Central memory CD4-positive, alpha-beta T cell (primary cell): ENCODE data around the gene TMEM178A.
"Not testable (repeated sequence)": the region's sequence is repeated elsewhere in the genome, so short reads cannot be mapped to it uniquely, and the experiment has no call there.

Experiments
- DNase-seq: peaks from one replicate; pipeline ENCODE4 v3.0.0; 2022

Gene TMEM178A

GRCh38 chr2:39717067-39717466 is 51.4 kb downstream of the TMEM178A start:
- no peak for DNase-seq

GRCh38 chr2:39718483-39718882 is 52.8 kb downstream of the TMEM178A start:
- no peak for DNase-seq

GRCh38 chr2:39719317-39719716 is 53.6 kb downstream of the TMEM178A start:
- no peak for DNase-seq

GRCh38 chr2:39720970-39721369 is 55.3 kb downstream of the TMEM178A start:
- DNase-seq, result no peak

- DNase-seq, result no peak
These were observed 57.8 kb downstream of the TMEM178A start for GRCh38 chr2:39723497-39723896.

GRCh38 chr2:39723946-39724827 is 58.5 kb downstream of the TMEM178A start:
- DNase-seq, result no peak

GRCh38 chr2:39724828-39725144 is 59.1 kb downstream of the TMEM178A start:
- no peak for DNase-seq

GRCh38 chr2:39725401-39725800 is 59.7 kb downstream of the TMEM178A start:
- DNase-seq, result no peak

- not testable (repeated sequence) for DNase-seq
These were observed 62.4 kb downstream of the TMEM178A start for GRCh38 chr2:39728085-39728484.

GRCh38 chr2:39728941-39729351 is 63.2 kb downstream of the TMEM178A start:
- DNase-seq, result no peak

GRCh38 chr2:39730276-39730675 is 64.6 kb downstream of the TMEM178A start:
- no peak for DNase-seq

- DNase-seq, result no peak
These were observed 65.1 kb downstream of the TMEM178A start for GRCh38 chr2:39730685-39731302.

GRCh38 chr2:39731546-39731945 is 65.8 kb downstream of the TMEM178A start:
- DNase-seq, result no peak

GRCh38 chr2:39732482-39732881 is 66.8 kb downstream of the TMEM178A start:
- DNase-seq, result no peak

GRCh38 chr2:39733070-39733674 is 67.5 kb downstream of the TMEM178A start:
- no peak for DNase-seq

GRCh38 chr2:39734445-39734844 is 68.7 kb downstream of the TMEM178A start:
- no peak for DNase-seq

GRCh38 chr2:39735648-39736047 is 69.9 kb downstream of the TMEM178A start:
- no peak for DNase-seq

GRCh38 chr2:39736640-39737039 is 70.9 kb downstream of the TMEM178A start:
- DNase-seq, result no peak

GRCh38 chr2:39737661-39738060 is 71.9 kb downstream of the TMEM178A start:
- no peak for DNase-seq

GRCh38 chr2:39738936-39739335 is 73.2 kb downstream of the TMEM178A start:
- no peak for DNase-seq

- no peak for DNase-seq
These were observed 73.7 kb downstream of the TMEM178A start for GRCh38 chr2:39739386-39739785.

GRCh38 chr2:39741871-39742270 is 76.2 kb downstream of the TMEM178A start:
- no peak for DNase-seq

GRCh38 chr2:39743269-39743776 is 77.6 kb downstream of the TMEM178A start:
- DNase-seq, result no peak

- no peak for DNase-seq
These were observed 89.7 kb downstream of the TMEM178A start for GRCh38 chr2:39755466-39755865.
